ENCODE data around the gene PLEKHN1.

Gene PLEKHN1

DNA sequence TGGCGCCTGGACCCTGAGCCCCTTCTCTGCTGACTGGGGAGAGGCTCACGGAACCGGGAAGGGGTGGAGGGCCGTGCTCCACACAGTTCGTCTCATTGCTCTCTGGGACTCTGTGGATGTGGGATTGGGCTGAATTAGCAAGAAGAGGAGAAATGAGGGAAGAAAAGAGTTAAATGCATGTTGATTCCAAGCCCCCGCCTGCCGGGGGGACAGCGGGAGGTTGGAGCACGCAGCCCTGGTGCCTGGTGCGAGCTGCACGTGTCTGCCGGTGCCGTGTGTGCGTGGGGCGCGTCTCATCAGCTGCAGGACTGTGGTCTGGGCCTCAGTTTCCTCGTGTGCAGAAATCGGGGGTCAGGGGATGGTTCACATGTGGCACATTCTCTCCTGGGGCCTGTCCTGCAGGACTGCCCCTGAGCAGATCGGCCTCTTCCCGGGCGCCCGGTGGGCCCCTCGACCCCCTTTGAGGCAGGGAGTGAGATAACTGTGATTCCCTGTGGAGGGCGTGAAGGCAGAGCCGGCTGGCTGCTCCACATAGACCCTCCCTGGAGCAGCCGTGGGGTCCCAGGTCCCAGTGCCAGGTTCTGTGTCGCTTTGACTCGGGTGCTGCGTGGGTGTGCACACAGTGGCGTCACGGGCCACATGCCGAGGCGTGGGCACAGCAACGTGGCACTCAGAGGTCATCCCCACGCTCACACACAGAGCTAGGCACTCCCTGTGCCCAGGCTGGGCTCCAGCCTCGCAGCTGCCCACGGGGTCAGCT lies 31.1 kb upstream of the PLEKHN1 start:
- no peak overlapping the region for H3K4me3 ChIP-seq (ENCODE audit: low read depth, low read length)
- TF ChIP-seq, protein P1, sequence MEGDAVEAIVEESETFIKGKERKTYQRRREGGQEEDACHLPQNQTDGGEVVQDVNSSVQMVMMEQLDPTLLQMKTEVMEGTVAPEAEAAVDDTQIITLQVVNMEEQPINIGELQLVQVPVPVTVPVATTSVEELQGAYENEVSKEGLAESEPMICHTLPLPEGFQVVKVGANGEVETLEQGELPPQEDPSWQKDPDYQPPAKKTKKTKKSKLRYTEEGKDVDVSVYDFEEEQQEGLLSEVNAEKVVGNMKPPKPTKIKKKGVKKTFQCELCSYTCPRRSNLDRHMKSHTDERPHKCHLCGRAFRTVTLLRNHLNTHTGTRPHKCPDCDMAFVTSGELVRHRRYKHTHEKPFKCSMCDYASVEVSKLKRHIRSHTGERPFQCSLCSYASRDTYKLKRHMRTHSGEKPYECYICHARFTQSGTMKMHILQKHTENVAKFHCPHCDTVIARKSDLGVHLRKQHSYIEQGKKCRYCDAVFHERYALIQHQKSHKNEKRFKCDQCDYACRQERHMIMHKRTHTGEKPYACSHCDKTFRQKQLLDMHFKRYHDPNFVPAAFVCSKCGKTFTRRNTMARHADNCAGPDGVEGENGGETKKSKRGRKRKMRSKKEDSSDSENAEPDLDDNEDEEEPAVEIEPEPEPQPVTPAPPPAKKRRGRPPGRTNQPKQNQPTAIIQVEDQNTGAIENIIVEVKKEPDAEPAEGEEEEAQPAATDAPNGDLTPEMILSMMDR (IDR thresholded peaks at IDR 0.05; ENCODE audit: low read depth, low read length, missing control alignments) = no peak
- DNase-seq (ENCODE audit: low read depth) = no peak
- in situ Hi-C loops (cut with HindIII; ENCODE audit: low sequenced_read_pairs) = no loop called here

DNA sequence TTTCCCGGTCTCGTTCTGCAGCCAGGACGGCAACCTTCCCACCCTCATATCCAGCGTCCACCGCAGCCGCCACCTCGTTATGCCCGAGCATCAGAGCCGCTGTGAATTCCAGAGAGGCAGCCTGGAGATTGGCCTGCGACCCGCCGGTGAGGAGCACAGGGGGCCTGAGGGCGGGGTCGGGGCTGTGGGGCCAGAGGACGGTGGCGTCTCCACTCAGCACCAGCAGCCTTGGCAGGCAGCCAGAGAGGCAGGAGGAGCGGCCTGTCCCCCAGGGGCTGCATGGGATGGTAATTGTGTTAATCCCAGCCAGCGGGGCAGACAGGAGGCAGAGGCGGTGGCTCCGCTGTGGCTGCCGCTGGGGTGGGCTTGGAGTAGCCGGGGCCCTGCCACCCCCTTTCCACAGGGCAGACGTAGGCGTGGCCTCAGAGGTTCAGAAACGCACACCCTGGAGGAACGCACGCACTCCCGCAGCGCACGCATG lies 30.5 kb upstream of the PLEKHN1 start:
- TF ChIP-seq, protein P1 (IDR thresholded peaks at IDR 0.05; ENCODE audit: low read depth, low read length, missing control alignments) = no peak
- in situ Hi-C loops (cut with HindIII; ENCODE audit: low sequenced_read_pairs) = no loop called here

DNA sequence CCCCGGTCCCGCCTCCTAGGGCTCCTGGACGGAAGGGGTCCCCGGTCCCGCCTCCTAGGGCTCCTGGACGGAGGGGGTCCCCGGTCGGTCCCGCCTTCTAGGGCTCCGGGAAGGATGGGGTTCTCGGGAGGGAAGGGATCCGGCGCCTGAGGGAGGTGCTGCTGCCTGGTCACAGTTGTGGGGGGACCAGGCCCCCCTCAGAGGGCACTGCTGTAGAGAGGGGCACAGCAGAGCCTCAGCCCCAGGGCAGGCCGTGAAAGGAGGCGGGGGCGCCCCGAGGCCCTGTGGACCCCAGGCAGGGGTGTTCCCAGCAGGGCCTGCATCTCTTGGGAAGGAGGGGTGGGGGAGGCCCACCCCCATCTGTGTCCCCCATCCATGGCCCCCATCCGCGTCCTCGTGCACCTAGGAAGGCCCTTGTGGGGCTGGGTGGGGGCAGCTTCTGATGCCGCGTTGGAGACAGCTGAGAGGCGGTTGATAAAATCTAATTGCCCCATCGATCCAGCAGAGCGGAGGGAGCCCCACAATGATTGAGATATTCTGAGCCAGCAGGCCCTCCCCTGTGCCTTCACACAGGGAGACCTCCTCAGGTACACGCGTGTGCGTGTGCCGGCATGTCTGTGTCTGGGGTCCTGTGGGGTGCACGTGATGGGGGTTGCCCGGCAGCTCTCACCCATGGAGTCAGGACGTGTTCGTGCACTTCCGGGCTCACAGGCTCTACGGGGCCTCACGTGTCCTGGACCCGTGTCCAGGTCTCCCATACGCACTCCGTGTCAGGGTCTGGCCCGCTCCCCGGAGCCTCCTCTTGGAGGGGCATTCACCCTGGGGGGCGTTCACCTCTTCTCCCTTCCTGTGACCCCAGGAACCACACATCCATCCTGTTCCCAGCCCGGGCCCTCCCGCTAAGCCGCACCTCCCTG lies 29.7 kb upstream of the PLEKHN1 start:
- TF ChIP-seq, protein P1 (IDR thresholded peaks at IDR 0.05; ENCODE audit: low read depth, low read length, missing control alignments) = no peak
- in situ Hi-C loops (cut with HindIII; ENCODE audit: low sequenced_read_pairs) = no loop called here
- H3K4me3 ChIP-seq (ENCODE audit: low read depth, low read length) = no peak overlapping the region
- DNase-seq (ENCODE audit: low read depth) = no peak

More for the DNA sequence above, 30.5 kb upstream of the PLEKHN1 start:
- DNase-seq (ENCODE audit: low read depth) = no peak
- no peak overlapping the region for H3K4me3 ChIP-seq (ENCODE audit: low read depth, low read length)

DNA sequence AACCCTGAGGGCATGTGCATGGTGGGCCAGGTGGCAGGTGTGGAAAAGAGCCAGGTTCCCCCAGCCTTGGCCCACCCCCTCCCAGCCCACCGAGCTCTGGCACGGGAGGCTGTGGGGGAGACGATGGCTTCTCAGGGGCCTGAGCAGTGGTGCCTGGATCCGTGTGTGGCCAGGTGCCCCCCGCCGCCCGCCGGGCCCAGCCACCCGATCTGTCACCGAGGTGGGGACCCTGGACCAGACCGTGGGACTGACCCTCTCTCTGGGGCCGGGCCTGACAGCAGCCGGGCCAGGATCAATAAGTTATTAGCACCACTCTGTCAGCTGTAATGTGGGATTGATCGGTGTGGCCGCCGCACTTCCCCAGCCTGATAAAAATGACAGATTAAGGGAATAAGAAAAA lies 28.8 kb upstream of the PLEKHN1 start:
- in situ Hi-C loops (cut with HindIII; ENCODE audit: low sequenced_read_pairs) = no loop called here
- no peak overlapping the region for H3K4me3 ChIP-seq (ENCODE audit: low read depth, low read length)
- no peak for DNase-seq (ENCODE audit: low read depth)
- TF ChIP-seq, protein P1 (IDR thresholded peaks at IDR 0.05; ENCODE audit: low read depth, low read length, missing control alignments) = no peak

DNA sequence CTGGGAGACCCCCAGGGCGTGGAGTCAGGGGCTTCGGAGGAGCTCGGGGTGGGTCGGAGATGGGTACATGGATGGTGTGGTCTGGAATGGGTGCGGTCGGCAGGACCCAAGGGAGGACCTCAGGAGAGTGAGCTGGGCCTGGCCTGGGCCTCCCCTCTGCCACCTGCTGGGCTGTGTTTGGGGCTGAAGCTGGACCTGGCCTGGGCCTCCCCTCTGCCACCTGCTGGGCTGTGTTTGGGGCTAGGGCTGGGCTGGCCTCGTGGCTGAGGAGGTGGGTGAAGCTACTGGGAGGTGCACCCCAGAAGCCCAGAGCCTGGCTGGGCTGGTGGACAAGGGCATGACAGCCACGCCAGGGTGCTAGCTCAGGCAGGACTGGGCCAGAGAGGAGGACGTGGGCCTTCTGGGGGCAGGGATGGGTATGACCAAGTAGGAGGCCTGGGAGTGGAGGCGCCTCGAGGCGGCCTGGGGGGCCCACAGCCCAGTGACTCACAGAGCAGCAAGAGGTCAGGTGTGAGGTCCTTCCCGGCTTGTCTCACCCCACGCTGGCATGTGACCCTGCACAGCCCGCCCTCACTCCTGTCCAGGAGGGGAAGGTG lies 28.1 kb upstream of the PLEKHN1 start:
- in situ Hi-C loops (cut with HindIII; ENCODE audit: low sequenced_read_pairs) = no loop called here
- TF ChIP-seq, protein P1 (IDR thresholded peaks at IDR 0.05; ENCODE audit: low read depth, low read length, missing control alignments) = peak; percentile 23
- H3K4me3 ChIP-seq (ENCODE audit: low read depth, low read length) = no peak overlapping the region
- no peak for DNase-seq (ENCODE audit: low read depth)
